ENCODE data around the gene SYNE1.

SYNE1 gene

DNA sequence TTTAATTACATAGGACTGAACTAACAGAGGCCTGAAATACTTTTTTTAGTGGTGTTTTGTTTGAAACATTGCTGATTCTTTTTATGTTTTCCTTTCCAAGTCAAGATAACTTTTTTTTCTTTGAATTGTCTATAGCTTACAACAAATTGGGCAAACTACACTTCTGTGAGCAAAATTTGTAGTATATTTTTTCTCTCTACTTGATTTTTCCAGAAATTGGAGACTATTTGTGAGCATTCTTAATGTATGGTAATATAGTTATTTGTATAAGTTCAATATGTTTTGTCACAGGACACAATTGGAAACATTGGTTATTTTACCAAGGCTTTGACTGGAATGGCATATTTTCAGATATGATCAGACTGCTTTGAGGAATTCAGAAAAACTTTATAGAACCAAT is 216.5 kb downstream of the SYNE1 start:
- no peak for DNase-seq

DNA sequence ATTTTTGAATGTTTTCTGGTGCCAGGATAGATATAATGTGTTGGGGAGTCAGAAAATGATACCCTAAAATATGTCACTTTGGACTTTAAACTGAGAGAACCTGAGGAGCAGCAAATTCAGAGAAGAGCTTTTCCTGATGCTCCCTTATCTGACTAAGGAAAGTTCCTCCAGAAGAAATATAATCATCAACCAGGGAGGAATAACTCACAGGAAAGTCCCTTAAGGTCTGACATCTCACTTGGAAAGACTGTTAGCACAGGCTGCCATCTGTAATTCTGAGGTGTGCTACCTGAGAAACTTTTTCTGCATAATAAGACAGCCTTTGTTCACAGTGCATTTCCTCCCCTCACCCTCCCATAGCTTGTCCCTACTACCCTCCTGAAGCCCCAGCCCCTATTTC is 218.6 kb downstream of the SYNE1 start:
- DNase-seq, result no peak

DNA sequence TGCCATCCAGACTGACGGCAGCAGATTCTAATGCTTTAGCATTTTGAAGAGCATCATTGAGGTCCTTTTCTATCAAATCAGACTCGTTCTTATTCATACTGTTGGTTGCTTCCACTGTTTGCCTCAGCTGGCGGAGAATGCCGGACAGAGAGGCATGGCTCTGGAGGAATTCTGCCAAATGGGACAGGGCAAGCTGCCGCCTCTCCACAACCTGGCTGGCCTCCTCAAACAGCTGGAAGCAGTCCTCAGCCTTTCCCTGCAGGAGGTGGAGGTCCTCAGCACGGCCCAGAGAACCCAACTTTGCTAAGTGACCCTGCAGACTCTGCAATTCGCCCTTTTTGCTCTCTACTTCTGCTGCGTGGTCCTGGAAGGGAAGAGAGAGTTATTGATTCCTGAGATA is 220.5 kb downstream of the SYNE1 start:
- DNase-seq, result no peak

DNA sequence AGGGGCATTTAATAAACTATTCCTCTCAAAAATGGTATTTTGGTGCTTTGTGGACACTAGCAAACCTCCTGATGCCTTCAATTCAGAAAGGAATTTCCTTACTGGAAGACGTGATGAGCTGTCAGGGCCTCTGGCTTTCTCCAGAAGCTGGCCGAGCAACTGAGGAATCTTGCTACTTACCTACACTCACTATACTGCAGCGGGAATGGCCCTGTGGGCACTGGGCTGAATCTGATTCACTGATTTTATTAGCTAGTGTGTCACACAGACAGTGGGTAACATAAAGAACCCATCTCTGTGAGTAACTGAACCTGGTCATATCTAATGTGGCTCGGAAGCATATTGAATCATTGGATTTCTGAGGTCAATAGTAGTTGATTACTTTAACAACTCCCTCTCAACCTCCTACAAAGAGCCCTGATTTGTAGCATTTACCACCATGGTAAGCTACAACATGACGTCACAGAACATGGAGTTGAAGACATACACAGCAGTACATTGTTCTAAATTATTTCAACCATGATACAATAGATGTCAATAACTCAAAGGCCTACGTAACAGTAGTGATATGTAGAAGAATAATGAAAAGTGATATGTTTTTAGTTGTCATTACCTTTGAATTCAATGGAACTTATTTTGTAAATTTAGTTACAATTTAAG is 232.1 kb downstream of the SYNE1 start:
- no peak for DNase-seq

DNA sequence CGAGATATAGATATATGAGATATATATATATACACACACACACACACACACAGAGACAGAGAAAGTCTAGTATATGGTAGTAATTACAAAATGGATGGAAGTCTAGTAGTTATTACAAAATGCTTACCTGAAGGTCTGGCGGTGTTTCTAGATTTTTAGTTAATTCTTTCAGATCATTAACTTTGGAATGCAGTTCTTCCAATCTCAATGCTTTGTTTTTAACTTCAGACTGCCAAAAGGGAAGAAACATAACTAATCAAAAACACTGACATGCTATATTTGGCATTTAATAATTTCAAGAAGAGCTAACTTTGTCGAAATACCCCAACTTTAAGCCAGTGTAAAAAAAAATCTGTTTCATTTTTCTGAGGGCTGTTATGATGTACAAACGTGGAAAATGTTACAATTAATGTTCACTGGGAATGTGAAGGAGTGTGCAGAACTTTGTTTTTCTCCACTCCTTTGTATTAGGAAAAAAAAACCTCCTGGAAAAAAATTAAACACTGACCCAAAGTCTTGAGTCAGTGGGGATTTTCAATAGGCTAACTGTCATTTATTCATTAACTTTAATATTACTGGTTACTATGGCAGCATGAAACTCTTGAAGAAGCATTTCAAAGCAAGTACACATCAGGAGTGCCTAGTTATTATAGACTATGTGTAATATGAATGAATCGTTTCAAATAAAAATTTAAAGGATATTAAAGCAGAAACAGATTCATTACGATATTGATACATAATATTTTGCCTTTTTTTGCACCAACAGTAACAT is 232.9 kb downstream of the SYNE1 start:
- no peak for DNase-seq

DNA sequence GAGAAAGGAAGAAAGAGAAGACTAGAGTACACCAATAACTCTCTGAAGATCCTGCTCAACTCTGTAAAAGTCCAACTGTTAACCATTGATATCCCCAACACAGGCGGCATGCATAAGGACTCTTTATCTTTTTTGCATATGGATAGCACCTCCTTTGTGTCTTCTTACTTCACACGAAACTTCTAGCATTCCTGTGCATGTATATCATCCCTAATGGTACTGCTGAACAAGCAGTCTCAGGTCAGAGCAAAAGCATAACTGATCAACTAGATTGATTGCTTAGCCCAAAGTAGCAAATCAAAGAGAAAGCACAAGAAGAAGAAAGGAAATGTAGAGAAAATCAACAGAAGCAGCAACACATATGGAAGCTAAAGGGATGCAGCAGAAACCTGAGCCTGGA is 234.4 kb downstream of the SYNE1 start:
- DNase-seq, result no peak

DNA sequence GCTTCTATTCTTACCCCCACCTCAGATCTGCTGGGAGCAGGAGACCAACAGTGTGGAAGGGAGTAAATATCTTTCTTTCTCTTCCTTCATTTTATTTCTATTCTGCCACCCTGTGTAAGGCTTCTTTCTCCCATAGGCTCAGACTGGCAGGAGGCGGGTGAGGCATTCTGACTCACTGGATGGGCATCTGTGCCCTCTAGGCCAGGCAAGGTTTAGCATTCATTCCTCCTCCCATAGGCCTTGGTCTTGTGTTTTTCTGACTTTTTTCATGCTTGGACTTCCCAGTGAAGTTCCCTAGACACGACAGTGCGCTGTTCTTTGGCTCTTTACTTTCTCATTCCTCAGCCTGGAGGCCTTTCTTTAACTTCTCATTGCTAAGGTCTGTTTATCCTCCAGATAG is 235.2 kb downstream of the SYNE1 start:
- no peak for DNase-seq

DNA sequence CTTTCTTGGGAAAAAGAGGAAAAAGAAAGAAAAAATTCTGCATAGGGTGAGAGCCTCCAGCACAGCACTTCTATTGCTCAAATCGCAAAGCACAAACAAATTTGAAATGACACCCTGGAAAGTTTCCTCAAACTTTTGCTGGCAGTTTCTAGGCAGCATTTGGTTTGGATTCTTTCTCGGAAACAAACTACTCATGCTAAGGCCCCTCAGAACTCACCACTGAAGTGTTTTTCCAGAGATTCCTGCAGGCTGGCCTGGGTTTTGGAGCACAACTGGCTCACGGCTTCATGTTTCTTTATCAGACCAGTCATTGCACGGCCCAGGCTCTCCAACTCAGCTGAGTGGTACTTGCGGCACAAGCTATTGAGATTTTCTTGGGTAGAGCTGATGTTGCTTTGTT is 237.8 kb downstream of the SYNE1 start:
- DNase-seq, result no peak

DNA sequence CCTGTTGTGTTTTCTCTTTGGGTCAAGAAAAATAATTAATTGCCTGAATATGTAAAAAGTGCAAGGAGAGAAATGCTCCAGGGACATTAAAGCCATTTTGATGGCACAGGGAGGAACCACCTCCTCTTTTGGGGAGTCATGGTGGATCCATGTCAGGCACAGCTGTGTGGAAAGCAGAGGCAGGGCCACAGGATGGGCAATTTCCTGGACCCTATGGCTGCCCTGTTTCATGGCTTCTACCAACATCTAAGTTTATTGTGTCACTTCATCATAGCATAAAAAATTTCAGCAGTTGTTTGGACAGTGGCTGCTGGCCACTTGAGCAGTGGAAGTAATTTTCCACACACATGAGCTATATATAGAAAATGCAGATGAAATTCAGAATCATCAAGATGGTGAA is 238.2 kb downstream of the SYNE1 start:
- no peak for DNase-seq

DNA sequence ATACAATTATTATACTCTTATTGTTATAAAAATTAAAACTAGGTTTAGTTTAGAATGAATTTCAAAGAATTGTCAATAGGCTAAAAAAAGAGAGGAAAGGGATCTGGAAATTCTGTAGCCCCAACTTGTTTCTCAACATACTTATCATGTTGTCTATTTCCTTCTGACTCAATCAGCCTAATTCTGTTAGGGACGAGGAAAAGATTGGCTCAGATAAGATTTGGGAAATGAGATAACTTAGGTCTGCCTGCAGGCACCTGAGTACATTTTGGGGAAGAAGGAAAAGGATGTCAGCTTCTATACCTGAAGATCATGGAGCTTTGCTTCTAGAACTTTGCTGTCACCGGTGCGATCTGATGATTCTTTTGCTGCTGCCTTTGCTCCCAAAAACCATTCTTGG is 238.8 kb downstream of the SYNE1 start:
- DNase-seq, result no peak

DNA sequence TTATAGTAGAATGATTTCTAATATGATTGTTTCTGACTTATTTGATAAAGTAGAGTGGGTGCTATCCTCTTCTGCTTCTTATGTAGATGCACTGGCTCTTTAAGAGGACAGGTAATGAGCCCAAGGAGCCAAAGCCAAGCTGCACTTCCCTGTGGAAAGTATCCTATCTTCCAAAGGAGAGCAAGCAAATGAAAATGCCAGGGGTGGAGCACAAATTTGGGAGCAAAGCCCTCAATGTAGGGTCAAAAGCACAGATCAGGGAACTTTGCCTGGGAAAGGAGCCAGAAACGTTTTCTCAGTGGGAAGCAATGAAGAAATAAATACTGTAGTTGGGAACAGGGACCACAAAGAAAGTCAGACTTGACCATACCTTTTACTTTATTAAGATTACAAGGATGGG is 242.9 kb downstream of the SYNE1 start:
- no peak for DNase-seq

DNA sequence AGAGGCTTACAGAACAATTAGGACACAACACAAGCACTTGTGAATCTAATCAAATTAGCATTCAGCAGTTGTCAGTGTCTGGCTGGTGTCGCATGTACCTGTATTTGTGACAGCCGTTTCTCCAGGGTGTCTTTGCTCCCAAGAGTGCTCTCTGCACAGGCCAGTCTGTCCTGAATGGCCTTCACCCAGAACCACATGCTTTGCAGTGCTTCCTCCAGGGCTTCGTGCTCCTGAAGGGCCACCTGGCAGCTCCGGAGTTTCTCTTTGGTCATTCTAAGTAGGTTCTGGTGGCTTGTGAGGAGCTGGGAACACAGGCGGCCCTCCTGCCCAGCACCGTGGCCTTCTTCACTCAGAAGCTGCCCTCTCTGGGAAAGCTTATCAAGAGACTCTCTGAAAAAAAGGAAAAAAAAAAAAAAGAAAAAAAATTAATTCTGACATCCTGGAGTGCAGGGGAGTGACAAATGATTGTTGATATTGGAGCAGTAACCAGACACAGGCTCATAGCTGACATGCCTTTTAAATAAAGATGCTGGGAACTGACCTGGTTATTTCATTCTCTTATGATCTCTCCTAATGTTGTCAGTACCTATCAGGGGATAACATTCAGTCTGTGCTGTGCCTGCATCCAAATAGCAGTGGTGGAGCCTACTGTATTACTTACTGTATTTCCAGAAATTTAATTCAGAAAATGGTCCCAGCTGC is 245.8 kb downstream of the SYNE1 start:
- no peak for DNase-seq

DNA sequence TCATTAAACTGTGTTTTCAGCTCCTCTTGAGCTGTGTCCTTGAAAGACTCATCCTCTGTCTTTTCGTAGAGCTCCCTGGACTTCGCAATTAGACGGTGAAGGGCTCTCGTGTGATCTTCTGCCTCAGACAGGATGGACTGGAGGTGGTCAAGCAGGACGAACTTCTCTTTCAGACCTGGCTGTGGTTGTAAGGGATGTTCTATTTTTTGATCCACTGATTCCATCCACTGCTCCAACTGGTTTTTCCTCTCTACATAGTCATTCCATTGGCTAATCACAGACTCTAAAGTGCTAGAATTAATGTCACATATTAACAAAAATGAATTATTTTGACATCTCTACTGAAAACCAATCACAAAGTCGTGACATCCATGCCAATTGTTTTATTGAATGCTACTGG is 250.1 kb downstream of the SYNE1 start:
- no peak for DNase-seq

DNA sequence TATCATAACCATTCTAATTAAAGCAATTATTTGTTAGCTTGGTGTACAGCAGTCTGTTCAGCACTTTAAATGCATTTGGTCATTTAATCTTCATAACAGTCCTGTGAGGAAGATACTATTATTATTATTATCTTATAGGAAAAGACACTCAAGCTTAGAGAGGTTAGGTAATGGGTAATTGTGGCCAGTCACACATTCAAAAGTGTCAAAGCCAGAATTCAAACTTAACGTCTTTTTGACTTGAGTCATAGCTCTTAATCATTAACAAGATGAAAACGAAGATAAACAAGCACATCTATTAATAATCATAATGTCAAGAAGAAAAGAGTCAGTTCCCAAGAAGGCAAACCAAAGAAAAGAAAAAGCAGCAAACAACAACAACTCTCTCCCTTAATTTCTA is 251.0 kb downstream of the SYNE1 start:
- no peak for DNase-seq

DNA sequence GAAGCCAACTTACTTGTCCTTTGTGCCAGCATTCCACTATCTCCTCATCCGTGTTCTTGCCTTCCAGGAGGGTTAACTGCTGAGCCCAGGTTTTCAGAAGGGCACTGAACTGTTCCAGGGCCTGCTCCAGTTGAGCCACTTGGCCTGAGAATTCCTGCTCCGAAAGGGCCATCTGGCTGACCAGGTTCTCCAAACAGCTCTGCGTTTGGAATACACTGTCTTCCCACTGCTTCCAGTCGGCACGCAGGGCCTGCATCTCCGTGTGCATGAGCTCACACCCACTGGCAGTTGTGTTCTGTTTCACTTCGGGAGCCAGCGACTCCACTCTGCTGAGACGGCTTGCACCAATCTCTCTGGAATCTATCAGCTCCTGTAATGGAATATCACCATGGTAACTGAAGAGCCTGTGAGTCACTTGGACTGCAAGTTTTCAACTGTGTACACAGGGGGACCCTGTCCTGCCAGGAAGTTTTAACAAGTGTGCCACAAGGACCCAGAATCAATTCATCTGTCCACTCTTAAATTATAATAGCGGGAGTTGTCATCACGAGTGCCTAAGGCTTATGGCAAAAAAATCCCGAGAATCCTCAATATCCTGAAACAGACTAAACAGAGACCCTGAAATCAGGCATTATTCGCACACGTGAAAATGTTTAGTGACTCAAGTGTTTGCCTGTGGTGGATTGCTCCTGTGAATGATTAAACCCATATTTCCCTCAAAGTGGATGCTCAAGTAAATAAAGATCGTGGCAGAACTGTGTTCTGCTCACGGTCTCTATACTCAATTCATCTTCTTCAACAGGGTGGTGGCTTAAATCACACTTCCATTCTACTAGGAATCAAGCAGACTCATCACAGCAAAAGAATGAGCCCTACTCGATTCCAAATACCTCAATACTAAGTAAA is 255.9 kb downstream of the SYNE1 start:
- DNase-seq, result peak; percentile 13

DNA sequence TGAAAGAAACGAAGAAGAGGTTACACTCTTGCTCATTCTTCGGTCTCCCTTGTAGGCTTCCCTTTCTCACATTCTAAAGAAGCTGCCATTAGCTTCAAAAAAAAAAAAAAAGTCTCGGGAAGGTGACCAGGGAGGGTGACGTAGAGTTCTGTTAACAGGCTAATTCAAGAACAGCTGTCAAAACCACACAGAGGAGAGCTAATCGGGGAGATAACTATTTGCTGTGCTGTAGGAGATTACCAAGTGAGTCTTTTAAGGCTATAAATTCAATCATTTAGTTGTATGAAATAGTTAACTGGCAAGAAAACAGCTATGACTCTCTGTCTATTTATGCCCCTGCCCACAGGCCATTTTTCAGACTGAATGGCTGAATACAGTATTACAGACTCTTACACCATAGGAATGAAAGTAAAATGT is 256.8 kb downstream of the SYNE1 start:
- DNase-seq, result peak; percentile 9

DNA sequence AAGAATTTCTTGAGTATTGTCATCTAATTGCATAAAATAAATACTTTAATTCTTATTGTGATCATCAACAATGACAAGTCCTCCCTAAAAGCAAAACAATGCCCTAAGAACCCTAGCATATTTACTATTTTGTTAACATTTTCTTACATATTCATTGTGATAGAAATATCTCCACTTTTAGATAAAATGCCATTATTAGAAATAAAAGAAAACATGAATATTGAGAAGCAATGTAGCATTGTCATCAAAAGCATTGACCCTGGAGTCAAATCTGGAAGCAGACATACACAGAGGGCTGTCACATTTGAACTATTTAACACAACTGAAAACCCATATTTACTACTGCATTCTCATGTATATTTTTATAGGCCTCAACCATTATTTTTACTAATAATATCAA is 257.7 kb downstream of the SYNE1 start:
- DNase-seq, result no peak

DNA sequence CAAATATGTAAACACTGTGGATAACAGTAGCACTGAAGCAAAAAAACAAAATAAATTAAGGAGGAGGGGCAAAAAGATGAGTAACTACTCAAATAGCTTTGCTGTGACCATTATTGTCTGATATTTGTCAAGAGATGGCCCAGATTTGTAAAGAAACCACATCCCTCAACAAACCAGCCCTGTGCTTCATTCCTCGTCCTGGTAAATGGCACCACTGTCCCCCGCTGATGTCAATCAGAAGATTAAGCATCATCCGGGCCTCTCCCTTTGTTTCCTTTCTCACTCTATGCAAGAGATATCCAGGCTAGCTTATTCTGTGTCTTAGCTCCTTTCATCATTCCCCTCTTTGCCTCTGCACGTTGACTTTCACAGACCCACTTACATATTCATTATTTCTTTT is 259.0 kb downstream of the SYNE1 start:
- no peak for DNase-seq

DNA sequence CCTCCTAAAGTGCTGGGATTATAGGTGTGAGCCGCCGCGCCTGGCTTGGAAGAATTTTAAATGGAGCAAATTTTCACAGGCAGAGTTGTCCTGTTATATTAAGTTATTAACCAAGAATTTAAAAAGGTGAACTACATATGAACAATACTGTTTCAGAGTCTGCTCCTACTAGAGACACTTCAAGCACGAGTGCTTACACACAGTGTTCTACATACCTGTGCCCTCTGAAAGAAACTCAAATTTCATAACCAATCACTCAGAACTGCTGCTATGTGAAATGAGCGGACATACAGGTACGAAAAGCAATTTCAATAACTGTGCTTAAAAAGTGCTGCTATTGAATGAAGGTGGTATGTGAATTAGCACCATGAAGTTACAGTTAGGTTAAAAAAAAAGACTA is 262.0 kb downstream of the SYNE1 start:
- no peak for DNase-seq

DNA sequence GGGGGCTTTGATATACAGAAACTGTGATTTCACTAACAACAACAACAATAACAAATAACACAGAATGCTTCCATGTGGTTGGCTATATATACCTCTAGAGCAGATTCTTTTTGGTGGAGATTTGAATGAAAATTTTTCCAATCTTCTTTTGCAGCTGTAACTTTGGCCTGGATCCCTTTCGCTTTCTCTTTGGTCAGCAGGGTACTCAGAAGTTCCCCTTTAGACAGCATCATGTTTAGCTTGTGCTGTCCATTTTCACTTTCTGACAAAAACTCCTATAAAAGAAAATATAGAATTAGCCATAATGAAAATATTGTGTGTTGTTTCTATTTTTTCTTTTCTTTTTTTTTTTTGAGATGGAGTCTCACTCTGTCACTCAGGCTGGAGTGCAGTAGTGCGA is 264.2 kb downstream of the SYNE1 start:
- DNase-seq, result no peak

DNA sequence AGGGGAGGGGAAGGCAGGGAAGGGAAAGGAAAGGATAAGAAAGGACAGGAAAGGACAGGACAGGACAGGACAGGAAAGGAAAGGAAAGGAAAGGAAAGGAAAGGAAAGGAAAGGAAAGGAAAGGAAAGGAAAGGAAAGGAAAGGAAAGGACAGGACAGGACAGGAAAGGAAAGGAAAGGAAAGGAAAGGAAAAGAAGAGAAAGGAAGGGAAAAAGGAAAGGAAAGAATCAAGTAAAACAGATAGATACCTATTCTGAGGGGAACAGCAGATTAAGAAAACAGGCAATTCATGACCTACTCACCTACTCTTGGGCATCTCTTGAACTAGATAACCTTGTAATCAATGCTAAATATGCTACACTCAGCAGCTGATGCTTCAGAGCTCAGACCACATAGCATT is 265.4 kb downstream of the SYNE1 start:
- no peak for DNase-seq

DNA sequence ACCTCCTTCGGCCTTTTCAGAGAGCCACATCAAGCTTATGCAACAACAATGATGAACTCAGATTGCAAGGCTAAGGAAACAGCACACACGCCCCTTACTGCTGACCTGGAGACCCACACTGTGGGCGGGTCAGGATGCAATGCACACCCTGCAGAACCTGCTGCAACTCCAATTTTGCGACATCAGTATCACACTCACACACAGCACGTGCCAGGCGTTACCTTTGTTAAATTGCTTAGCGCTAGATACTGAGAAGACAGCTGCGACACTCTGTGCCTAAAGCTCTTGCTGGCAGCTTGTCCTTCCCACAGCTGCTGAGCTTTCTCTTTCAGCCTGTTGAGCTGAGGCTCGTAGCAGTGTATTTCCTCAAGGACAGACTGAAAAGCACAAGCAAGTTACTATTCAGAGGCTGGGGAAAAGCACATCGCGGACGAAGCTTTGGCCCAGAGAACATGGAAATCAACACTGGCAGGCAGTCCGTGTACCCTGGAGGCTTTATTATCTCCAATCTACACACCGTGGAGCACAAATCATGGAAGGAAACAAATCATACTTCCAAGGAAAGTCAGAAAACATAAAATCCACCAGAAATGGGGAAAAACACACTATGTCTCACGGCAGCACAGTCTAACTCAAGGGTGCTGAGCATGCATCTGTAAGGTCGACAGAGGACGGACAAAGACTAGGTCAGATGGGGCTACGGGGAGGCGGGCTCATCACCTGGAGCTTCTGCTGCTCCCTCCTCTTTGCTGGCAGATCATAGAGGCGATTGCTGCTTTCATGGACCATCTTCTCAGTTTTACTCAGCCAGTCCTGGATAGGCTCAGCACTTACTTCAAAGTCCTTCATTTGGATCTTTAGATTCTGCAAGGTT is 268.2 kb downstream of the SYNE1 start:
- DNase-seq, result peak; percentile 44
